GM13977 (cell line): ENCODE results near the gene OR11L1.

Experiments
- DNase-seq: peaks from one replicate; pipeline ENCODE4 v3.0.0; 2012; ENCODE audit warnings: low spot score
- in situ Hi-C: fragments of 300-500 bp; cut with MboI; formaldehyde crosslinking; loops from one replicate; pipeline ENCODE4 v1.12.0; 2022; ENCODE audit warnings: low sequenced_read_pairs, low pct_unique_long_range_greater_than_20kb, mixed read lengths, inconsistent platforms; ENCODE audit not compliant: unreplicated experiment
- TF ChIP-seq, protein P1 (sequence below): IDR thresholded peaks from 2 replicates; pipeline ENCODE4 v1.5.1; 2012; ENCODE audit warnings: mild to moderate bottlenecking, control low read depth; ENCODE audit not compliant: insufficient read depth; ENCODE audit errors: extremely low read depth, missing control alignments

Gene OR11L1, protein sequence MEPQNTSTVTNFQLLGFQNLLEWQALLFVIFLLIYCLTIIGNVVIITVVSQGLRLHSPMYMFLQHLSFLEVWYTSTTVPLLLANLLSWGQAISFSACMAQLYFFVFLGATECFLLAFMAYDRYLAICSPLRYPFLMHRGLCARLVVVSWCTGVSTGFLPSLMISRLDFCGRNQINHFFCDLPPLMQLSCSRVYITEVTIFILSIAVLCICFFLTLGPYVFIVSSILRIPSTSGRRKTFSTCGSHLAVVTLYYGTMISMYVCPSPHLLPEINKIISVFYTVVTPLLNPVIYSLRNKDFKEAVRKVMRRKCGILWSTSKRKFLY

DNA sequence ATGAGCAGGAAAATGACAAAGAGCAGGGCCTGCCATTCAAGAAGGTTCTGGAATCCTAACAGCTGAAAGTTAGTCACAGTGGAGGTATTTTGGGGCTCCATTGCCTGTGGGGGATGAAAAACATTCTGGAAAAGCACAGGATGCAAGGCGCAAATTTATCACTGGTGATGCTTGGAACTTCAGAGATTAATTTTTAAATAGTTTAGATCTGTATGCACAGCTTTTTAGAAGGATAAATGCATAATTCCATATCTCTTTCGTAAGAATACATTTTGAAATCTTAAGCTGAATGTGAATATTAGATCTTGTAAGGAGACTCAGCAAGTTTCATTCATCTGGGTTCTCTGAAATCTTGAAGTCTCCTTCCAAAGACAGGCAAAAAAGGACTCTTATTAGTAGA lies at the start of gene OR11L1:
TSS of gene OR11L1 (minus strand) at position 101 of the 400 bp plus-strand sequence. CDS start at position 101, 0 bp downstream.
- no peak for DNase-seq
- TF ChIP-seq, protein P1, sequence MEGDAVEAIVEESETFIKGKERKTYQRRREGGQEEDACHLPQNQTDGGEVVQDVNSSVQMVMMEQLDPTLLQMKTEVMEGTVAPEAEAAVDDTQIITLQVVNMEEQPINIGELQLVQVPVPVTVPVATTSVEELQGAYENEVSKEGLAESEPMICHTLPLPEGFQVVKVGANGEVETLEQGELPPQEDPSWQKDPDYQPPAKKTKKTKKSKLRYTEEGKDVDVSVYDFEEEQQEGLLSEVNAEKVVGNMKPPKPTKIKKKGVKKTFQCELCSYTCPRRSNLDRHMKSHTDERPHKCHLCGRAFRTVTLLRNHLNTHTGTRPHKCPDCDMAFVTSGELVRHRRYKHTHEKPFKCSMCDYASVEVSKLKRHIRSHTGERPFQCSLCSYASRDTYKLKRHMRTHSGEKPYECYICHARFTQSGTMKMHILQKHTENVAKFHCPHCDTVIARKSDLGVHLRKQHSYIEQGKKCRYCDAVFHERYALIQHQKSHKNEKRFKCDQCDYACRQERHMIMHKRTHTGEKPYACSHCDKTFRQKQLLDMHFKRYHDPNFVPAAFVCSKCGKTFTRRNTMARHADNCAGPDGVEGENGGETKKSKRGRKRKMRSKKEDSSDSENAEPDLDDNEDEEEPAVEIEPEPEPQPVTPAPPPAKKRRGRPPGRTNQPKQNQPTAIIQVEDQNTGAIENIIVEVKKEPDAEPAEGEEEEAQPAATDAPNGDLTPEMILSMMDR: no peak
- in situ Hi-C loops: no loop called here

DNA sequence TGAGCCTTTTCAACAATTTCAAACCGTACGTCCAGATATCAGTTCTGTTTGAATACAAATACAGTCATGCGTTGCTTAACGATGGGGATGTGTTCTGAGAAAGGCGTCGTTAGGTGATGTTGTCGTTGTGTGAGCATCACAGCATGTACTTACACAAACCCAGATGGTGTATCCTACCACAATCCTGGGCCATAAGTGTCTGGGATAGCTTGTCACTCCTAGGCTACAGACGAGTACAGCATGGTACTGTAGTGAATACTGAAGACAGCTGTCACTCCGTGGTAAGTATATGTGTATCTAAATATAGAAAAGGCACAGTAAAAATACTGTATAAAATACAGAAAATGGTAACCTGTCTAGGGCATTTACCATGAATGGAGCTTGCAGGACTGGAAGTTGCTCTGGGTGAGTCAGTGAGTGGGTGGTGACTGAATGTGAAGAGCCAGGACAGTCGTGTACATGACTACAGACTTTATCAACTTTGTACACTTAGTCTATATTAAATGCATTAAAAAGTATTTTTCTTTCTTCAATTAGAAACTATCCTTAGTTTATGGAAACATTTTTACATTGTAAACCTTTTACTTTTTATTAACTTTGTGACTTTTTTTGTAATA lies 43.2 kb upstream of the OR11L1 start:
- in situ Hi-C loops: no loop called here
- TF ChIP-seq, protein P1: no peak

DNA sequence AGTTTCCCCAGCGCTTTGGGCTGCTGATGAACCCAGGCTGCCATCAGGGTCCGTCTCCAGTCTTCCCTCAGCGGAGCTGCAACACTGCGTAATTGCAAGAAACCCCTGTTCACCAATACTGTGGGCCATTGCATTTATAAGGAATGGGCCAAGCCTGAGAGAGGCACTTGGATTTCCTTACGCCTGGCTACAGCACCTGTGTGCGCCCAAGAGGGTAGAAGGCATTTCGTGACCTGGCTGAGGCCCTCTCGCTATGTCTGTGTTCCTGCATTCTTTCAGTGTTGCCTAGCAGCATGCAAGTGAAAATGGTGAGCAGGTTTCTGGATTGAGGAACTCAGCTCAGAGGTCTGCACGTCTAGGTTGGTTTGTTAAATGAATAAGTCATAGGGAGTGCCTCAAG lies 41.6 kb upstream of the OR11L1 start:
- TF ChIP-seq, protein P1: no peak
- DNase-seq: no peak
- in situ Hi-C loops: no loop called here

More for the DNA sequence above, 43.2 kb upstream of the OR11L1 start:
- no peak for DNase-seq

DNA sequence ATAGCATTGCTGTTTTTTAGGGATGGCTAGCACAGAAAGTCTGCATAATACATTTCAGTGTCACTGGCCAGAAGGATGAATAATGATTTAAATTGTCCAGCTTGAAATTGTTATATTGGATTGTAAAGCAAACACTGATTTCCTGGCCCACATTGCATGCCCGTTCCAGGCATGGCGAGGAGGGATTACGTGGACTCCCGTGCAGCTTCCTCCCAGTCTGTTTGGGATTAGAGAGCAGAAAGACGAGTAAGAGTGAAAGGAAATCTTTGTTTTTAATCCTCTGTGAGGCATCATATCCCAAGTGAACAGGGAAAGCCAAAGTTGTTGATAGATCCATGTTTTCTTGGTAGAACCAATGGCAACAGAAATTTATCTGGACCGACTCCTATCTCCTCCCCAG lies 23.7 kb upstream of the OR11L1 start:
- no peak for DNase-seq
- TF ChIP-seq, protein P1: no peak
- in situ Hi-C loops: no loop called here

DNA sequence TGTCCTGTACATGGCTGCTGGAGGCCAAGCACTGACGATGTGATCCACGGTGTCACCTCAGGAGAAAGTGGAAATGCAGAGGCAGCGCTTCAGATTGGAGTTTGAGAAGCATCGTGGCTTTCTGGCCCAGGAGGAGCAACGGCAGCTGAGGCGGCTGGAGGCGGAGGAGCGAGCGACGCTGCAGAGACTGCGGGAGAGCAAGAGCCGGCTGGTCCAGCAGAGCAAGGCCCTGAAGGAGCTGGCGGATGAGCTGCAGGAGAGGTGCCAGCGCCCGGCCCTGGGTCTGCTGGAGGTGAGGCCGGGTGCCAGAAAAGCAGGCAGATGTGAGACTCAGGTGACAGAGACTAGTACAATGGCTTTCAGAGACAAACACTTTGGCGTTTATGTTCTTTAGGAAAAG lies 22.9 kb upstream of the OR11L1 start:
- DNase-seq: no peak
- in situ Hi-C loops: no loop called here
- TF ChIP-seq, protein P1: no peak

DNA sequence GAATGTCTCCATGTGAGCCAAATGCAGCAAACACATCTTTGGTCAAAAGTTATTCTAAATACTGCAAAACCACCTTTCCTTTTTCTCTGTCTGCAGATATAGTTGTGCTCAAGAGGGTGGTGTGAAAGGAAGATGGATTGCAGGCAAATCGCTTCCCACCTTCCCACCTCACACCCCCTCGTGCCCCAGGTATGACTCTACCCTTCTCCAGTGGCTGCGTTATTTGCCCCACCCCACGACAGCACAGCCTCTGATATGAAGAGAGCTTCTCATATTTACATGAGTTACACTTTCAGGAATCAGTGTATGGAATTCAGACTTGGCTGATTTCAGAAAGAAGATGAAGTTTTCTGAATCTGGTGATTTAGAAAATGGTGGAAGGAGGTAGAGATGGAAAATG lies 21.1 kb upstream of the OR11L1 start:
- in situ Hi-C loops: no loop called here
- TF ChIP-seq, protein P1: no peak
- DNase-seq: no peak
